Sigmoid colon (tissue), 7 donors: ENCODE results near the gene RAD51C. TPM values are rescaled to one million over a fixed set of nuclear protein-coding genes. Genes with fewer than 3 reads are reported as not detected.
A peak's percentile ranks its signal among the peaks of the same experiment; 100 is the strongest.

Experiments used
- DNase-seq: peaks from one replicate; pipeline ENCODE4 v3.0.0-alpha.2; 2019
- H3K27ac ChIP-seq, 4 donors: fragments of 200-600 bp; sonication (generic); one replicate each; pipeline ENCODE4 v1.5.1; 2016 to 2019; ENCODE audit warnings: mild to moderate bottlenecking in 1 of 4
- H3K27me3 ChIP-seq, 3 donors: fragments of 200-600 bp; sonication (generic); one replicate each; pipeline ENCODE4 v1.5.1; 2019; ENCODE audit warnings: mild to moderate bottlenecking in 1 of 3
- H3K36me3 ChIP-seq, 4 donors: fragments of 200-600 bp; sonication (generic); one replicate each; pipeline ENCODE4 v1.5.1; 2016 to 2019
- H3K4me1 ChIP-seq, 4 donors: fragments of 200-600 bp; sonication (generic); one replicate each; pipeline ENCODE4 v1.5.1; 2017 to 2019
- H3K4me3 ChIP-seq, 4 donors: fragments of 200-600 bp; sonication (generic); one replicate each; pipeline ENCODE4 v1.5.1; 2017 to 2019; ENCODE audit warnings: mild to moderate bottlenecking in 2 of 4, moderate library complexity in 1 of 4
- H3K9me3 ChIP-seq, 4 donors: fragments of 200-600 bp in 3 of 4; sonication (generic) in 3 of 4; one replicate each; pipeline versions ENCODE4 v1.5.1 to v1.6.1; 2013 to 2019
- CTCF ChIP-seq, 4 experiments: fragments of 450-650 bp in 3 of 4; fragments of 200-600 bp in 1 of 4; IDR thresholded peaks; one replicate each; pipeline ENCODE4 v1.5.1; 2016 to 2019; ENCODE audit warnings: antibody characterized with exemption in 4 of 4, mild to moderate bottlenecking in 3 of 4, moderate library complexity in 2 of 4
- EP300 ChIP-seq, 4 donors: sonication (generic); formaldehyde crosslinking; IDR thresholded peaks; one replicate each; pipeline ENCODE4 v1.6.1; 2017; ENCODE audit warnings: antibody characterized with exemption in 4 of 4
- POLR2A ChIP-seq, 2 donors: fragments of 450-650 bp; IDR thresholded peaks; one replicate each; pipeline ENCODE4 v1.6.1; 2016; ENCODE audit warnings: antibody characterized with exemption in 2 of 2, mild to moderate bottlenecking in 2 of 2, moderate library complexity in 2 of 2
- POLR2AphosphoS5 ChIP-seq, 4 donors: sonication (generic); formaldehyde crosslinking; IDR thresholded peaks; one replicate each; pipeline ENCODE4 v1.6.1; 2017; ENCODE audit warnings: antibody characterized with exemption in 4 of 4
- WGBS, 2 donors: extraction: QIAGEN DNeasy Blood & Tissue Kit; methylation state at CpG; one replicate each; pipeline ENCODE4 v1.1.7; 2013; 5-methylcytosine and 5-hydroxymethylcytosine counted together
- intact Hi-C: fragments of 100-400 bp; cut with DNase I; formaldehyde crosslinking; loops from one replicate; pipeline ENCODE4 v1.15.1; 2023
- polyA plus RNA-seq, 3 donors: library from polyadenylated mRNA; stranded (reverse); fragments of 200-250 nt; gene quantifications; one replicate each; pipeline ENCODE4 v1.2.3, GENCODE V29; 2013
- total RNA-seq, 4 donors: library from RNA; depleted of rRNA; stranded (reverse); fragments of >200 nt; gene quantifications; one replicate each; pipeline ENCODE4 v1.1.0, GENCODE V29; 2016
- donor health status: healthy with polysubstance abuse.
- donor health status: Bipolar disorder and iron deficiency.
- donor health status: healthy.

The RAD51C gene
- total and polyA plus RNA-seq, 7 donors, result 6.0 to 25.2 (median 17.4) TPM

DNA sequence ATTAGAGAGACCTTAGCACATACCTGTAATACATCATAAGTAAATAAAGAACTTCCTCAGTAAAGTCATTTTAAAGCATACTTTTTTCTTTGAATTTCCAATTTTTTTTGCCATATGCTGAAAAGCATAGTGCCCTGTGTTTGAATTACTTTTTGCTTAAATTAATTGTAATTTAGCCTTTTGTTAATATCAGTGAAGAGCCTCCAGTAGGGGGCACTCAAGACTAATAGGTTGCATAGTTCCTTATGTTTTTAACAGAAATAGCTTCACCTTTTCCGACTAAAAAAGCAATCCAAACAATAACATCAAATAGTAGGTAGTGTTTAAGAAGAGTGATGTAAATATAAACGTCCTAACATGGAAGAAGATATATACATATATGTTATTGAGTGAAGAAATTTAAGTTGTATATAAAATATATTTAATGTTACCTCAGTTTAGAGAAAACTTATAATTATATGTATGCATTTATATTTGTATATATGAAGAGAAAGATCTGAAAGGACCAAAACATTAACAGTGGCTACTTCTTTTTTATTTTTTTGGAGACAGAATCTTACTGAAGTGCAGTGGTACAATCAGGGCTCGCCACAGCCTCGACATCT is 18.6 kb downstream of the RAD51C start:
- no peaks in the 10 kb centered on the region for H3K27me3 ChIP-seq
- H3K4me3 ChIP-seq, result no peak overlapping the region
- no peaks in the 10 kb centered on the region for H3K9me3 ChIP-seq
- 52 to 55% methylated on average over 4 of the region's 4 CpGs for WGBS, 2 donors
- H3K27ac ChIP-seq, result no peak overlapping the region
- no peak for DNase-seq
- H3K36me3 ChIP-seq, result peaks cover 0 to 64% (median 3%) of the 10 kb centered on the region in 4 donors
- TF ChIP-seq CTCF (IDR thresholded peaks at IDR 0.05) (peak in 2 of 4 experiments; percentile 51 to 64), POLR2A (IDR thresholded peaks at IDR 0.05) (no peak), EP300 (IDR thresholded peaks at IDR 0.05) (no peak), POLR2AphosphoS5 (IDR thresholded peaks at IDR 0.05) (no peak)
- intact Hi-C loops, result loop anchor here (5.0 kb wide), 1 partner anchor 296 kb away; no protein-coding TSS in a partner anchor
- no peaks in the 10 kb centered on the region for H3K4me1 ChIP-seq

DNA sequence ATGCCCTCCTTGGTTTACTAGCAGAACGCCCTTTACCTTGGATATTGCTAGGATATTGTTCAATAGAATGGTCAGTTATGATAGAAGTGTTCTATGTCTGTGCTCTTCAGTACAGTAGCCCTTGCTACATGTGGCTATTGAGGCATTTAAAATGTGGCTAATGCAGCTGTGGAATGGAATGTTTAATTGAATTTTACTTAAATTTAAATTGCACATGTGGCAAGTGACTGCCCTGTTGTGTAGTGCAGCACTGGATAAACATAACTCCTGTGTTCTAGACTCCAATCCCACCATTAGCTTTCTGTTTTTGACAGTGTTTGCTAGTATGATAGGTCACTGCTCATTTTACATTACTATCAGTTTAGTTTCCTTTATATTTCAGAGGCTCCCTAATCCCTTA is 29.9 kb downstream of the RAD51C start:
- Histone ChIP-seq H3K9me3 (no peaks in the 10 kb centered on the region), H3K36me3 (peaks cover 0 to 54% (median 6%) of the 10 kb centered on the region in 4 donors), H3K27ac (no peak overlapping the region), H3K4me1 (no peaks in the 10 kb centered on the region), H3K4me3 (no peak overlapping the region), H3K27me3 (no peaks in the 10 kb centered on the region)
- no peak for DNase-seq
- intact Hi-C loops, result no loop called here
- WGBS, 2 donors, result 90 to 95% methylated on average over 1 of the region's 1 CpG
- TF ChIP-seq POLR2AphosphoS5 (IDR thresholded peaks at IDR 0.05) (no peak), EP300 (IDR thresholded peaks at IDR 0.05) (no peak), CTCF (IDR thresholded peaks at IDR 0.05) (no peak), POLR2A (IDR thresholded peaks at IDR 0.05) (no peak)

DNA sequence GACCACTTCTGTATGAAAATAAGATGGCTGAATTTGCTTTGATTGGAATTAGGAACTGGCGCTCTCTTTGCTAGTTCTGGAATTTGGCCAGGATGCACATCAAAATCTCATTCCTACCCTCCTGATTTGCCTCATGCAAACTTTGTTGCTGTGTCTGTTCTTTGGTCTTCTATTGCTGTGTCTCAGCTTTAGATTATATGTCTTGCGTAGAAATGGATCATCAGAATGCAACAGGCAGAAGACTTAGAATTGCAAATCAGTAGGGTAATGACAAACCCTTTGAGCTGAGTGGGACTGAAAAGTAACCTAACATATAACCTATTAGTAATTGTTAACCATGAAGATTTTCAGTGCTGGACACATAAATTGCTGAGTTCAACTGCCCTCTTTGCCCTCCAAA is 30.3 kb downstream of the RAD51C start:
- intact Hi-C loops, result no loop called here
- Histone ChIP-seq H3K4me1 (no peaks in the 10 kb centered on the region), H3K27me3 (no peaks in the 10 kb centered on the region), H3K9me3 (no peaks in the 10 kb centered on the region), H3K4me3 (no peak overlapping the region), H3K27ac (no peak overlapping the region), H3K36me3 (peaks cover 0 to 51% (median 6%) of the 10 kb centered on the region in 4 donors)
- no peak for DNase-seq
- TF ChIP-seq EP300 (IDR thresholded peaks at IDR 0.05) (no peak), POLR2A (IDR thresholded peaks at IDR 0.05) (no peak), CTCF (IDR thresholded peaks at IDR 0.05) (no peak), POLR2AphosphoS5 (IDR thresholded peaks at IDR 0.05) (no peak)
- WGBS, 2 donors, result 95 to 99% methylated on average over 2 of the region's 2 CpGs

GRCh38 chr17:58728798-58729197 is 36.4 kb downstream of the RAD51C start:
- intact Hi-C loops, result no loop called here
- TF ChIP-seq POLR2A (IDR thresholded peaks at IDR 0.05), result no peak
- TF ChIP-seq POLR2AphosphoS5 (IDR thresholded peaks at IDR 0.05), result no peak
- no peak for TF ChIP-seq EP300 (IDR thresholded peaks at IDR 0.05)
- no peak for TF ChIP-seq CTCF (IDR thresholded peaks at IDR 0.05)
- Histone ChIP-seq H3K9me3 (no peaks in the 10 kb centered on the region), H3K27me3 (no peaks in the 10 kb centered on the region), H3K4me3 (no peak overlapping the region), H3K27ac (no peak overlapping the region), H3K4me1 (no peaks in the 10 kb centered on the region), H3K36me3 (peaks cover 0 to 42% (median 2%) of the 10 kb centered on the region in 4 donors)
- DNase-seq, result no peak
- WGBS, 2 donors, result 29 to 48% methylated on average over 1 of the region's 1 CpG

GRCh38 chr17:58730937-58731336 is 38.5 kb downstream of the RAD51C start:
- Histone ChIP-seq H3K27ac (no peak overlapping the region), H3K27me3 (no peaks in the 10 kb centered on the region), H3K36me3 (peaks cover 0 to 35% (median 2%) of the 10 kb centered on the region in 4 donors), H3K9me3 (no peaks in the 10 kb centered on the region), H3K4me1 (no peaks in the 10 kb centered on the region), H3K4me3 (no peak overlapping the region)
- TF ChIP-seq EP300 (IDR thresholded peaks at IDR 0.05) (no peak), POLR2AphosphoS5 (IDR thresholded peaks at IDR 0.05) (no peak), POLR2A (IDR thresholded peaks at IDR 0.05) (no peak)
- no peak for DNase-seq
- intact Hi-C loops, result no loop called here
